HG03196 (cell line): ENCODE data around the gene PRKACA.

Source experiments
- ATAC-seq: cut with Tn5 transposase; IDR thresholded peaks from one replicate; pipeline ENCODE4 v1.9.1; 2021; ENCODE audit not compliant: unreplicated experiment

PRKACA gene

DNA sequence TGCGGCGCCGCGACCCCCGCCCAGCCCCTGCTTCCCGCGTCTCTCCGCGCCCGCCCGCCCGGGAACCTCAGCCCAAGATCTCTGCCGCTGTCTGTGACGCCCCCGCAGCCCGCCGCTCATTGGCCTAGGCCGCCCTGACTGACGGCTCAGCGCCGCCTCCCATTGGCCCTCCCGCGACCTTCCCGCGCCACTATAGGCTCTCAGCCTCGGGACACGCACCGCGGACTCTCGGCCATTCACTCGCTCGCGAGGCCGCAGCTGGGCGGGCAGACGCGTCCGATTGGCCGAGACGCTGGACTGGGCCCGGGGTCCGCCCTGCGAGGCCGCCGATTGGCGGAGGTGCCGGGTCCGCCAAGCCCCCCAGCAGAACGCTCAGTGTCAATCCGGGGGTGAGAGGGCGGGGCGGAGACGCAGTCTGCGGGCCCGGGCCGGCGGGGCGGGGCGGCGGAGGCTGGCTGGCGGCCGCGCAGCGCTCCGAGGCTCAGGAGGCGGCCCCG is at the start of gene PRKACA:
Gene PRKACA, minus strand, starts transcription at position 95 of the 497 bp plus-strand sequence. CDS start 215 bp downstream, outside the sequence.
- ATAC-seq = peak; percentile 87

DNA sequence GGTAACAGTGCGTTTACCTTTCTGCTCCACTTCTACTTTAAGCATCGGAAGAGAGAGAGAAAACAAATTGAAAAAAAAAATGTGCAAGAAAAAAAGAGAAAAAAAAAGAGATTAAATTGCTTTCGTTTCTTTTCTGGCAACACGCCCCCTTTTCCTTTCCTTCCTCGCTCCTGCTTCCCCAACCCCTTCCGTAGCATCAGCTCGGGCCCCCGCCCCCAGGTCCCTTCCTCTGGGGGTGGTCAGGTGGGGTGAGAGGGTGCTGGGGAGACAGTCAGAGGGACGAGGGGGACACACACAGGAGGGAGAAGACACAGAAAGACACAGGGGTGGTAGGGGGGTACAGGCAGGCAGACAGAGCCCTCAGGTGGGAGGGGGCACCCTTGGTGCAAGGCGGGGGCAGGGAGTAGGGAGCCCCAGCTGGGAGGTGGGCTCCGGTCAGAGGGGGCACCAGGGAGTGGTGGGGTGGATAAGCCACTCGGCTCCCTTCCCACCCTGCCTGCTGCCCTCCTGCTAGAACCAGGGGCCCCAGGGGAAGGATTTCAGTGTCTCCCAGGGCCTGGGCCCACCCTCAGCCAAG is 49.5 kb upstream of the PRKACA start:
- no peak for ATAC-seq

DNA sequence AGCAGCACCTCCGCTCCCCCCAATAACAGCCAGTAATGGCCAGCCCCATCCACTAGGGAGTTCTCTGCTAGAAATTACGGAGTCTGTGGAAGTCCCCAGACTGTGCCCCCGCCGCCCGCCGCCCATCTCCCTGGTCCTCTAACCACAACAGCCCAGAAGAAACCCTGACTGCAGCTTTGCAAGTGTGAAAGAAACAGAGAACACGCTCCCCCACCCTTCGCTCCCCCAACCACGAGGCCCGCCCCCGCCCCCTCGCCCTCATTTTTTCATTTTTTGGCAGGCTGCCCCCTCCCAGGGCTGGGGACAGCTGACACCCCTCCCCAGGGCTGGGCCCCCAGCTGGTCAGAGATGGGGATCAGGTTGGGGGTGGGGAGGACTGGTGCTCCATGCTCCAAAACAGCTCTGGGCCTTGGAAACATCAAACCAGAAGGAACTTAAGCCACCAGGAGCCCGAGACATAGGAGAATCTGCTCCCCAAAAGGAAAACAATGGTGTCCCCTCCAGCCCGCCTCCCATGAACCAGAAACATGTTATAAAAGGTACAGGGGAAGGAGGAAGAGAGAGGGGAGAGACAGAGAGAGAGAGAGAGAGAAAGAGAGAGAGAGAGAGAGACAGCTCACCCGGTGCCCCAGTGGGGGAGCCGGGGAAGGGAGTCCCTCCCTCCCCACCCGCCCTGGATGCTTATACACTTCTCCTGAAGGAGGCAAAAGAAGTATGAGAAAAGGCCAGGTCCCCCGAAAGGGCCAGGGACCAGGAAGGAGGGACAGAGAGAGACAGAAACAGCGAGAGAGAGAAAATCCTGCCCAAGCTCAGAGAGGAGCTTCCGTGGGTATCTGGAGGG is 48.6 kb upstream of the PRKACA start:
- no peak for ATAC-seq

DNA sequence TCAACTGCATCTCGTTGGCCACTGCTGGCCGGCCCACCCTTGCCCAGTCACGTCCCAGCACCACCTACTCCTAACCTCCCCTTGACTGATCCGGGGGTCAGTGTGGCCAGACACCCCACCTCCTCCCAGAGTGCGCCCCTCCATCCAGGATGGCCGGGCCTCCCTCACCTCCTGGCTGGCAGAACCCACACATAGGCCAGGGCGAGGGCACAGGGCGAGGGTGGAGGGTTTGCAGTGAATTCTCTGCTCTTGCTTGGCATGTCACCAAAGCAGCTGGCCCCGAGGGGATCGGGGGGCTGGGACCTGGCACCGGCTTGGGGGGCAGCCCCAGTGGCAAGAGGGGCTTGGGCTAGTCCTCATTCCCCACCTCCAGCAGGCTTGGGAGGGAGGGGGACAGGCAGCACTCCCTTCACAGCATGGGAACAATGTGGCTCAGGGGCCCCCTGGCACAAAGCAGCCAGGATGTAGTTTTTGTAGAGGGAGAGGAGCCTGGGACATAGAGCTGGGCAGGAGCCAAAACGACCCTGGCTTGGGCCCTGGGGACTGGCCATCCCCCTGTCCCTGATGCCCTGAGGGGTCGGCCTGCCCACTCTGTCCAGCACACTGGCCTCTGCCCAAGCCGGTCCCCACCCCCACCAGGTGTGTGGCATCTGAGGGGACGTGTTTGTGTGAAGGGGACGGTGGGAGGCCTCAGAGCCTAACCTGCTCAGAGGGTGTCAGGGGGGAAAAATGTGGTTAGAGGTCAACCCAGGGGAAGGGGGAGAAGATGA is 47.3 kb upstream of the PRKACA start:
- no peak for ATAC-seq

DNA sequence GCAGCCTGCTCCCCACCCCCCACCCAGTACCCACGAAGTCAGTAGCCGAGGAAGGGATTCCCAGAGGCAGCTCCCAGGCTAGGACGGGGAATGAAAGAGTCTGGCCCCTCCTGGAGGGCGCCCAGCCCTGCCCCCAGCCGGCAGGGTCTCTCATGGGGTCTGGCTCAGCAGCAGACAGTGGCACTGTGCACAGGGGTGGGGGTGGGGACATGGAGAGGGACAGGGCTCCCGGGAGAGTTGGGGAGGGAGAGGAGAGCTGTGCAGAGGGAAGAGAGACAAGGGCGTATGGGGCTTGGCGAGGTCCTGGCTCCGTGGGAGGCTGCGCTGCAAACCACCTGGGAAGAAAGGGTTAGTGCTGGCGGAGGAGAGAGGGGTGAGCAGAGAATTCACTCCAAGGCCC is 46.5 kb upstream of the PRKACA start:
- no peak for ATAC-seq

DNA sequence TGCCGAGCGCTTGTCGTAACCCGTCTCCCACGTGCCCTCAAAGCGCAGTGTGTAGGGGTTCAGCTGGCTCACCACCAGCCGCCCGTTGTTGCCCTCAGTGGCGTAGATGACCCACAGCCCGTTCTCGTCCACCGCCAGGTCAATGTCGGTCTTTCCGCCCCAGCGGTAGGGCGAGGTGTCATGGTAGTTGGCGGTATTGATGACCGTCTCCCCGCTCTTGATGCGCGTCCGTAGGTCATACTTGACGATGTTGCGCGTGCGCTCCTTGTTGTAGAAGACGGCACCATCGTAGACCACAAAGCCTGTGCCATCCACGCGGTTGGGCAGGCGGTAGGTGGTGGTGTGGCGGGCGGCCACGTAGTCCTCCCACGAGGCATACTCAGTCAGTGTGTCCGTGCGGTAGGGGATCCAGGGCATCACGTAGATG is 45.3 kb upstream of the PRKACA start:
- ATAC-seq = no peak

DNA sequence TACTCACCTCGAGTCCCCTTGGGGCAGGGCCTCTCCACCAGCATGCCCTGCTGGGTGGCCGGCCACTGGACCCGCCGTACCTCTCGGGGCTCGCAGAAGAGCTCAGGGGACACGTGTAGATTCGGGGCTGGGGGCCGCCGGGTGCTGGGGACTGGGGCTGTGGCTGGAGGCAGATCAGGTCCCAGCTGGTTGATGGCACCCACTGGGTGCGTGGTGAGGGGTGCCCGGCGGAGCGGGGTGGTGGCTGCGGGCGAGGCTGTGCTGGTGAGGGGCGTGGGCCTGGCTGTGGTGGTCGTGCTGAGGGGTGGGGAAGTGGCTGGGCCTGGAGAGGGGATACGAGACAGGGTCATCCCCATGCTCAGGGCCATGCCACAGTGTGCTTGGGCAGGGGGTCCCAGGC is 43.7 kb upstream of the PRKACA start:
- ATAC-seq = no peak

DNA sequence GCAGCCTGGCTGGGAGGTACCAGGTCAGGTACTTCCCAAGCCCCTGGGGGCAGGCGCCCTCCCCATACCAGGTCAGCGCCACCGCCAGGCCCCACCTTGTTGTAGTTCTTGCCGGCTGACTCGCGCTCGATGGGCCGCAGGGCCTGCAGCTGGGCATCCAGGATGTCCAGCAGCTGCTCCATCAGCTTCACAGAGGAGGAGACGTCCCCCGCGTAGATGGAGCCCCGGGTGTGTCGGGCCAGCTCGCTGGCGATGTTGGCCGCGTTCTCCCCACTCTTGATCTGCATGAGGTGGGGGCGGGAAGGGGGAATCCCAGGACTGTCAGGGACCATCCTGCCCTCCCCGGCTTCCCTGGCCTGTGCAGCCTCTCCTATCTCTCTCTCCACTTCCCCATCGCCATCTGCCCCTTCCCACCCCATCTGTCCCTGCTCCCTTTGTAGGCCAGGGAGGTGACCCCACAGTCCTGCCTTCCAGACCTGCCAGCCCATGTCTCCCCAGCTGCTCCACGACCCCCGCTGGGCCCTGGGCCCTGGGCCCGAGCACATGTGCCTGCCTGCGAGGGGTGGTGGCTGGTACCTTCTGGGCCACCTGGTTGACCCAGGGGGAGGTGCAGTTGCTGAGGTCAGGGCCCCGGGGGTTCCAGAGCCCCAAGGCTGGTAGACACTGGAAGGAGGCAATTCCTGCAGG is 42.6 kb upstream of the PRKACA start:
- no peak for ATAC-seq

DNA sequence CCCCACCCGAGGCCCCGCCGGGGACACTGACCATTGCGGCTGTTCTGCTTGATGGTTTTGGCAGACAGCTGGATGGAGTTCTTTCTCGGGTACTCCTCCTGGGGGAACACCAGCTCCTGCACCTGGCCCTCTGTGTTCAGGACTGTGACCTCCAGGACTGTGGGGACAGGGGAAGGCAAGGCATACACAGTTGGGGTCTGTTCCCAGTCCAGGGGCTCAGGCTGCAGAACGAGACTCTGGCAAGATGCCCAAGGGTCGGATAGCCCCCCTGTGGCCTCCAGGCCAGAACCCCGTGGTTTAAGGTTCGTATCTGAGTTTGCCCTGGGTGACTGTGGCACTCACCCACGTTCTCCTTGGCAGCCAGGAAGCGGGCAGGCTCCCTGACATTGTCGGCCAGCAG is 41.5 kb upstream of the PRKACA start:
- no peak for ATAC-seq

DNA sequence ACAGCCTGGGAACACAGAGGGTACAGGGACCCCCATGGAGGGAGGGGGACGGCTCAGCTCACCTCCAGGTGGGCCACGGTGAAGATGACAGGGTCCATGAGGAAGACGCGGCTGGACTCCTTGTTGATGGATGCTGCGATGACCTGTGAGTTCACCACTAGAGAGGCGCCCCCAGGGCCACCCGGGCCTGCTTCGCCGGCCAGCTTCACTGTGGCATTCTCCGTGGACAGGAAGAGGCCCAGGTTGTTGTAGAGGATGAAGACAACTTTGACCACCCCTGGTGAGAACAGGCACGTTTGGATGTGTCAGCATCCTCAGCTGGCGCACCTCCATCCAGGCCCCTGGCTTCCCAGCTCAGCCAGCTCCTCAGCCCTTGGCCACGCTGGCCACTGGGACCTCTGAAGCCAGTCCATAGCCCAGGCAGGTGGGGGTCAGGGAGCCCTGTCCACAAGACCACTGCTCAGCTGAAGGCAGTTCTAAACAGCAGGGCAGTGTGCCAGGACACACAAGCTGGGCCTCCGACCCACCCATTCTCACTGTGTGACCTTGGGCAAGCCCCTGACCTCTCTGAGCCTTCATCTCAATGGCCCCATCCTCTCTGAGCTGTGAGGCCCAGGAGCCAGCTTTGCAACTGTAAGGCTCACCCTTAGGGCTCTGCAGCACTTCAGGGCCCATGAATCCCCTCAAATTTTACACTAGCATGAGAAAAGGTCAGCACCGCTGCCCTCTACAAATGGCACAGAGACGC is 40.9 kb upstream of the PRKACA start:
- ATAC-seq = no peak

DNA sequence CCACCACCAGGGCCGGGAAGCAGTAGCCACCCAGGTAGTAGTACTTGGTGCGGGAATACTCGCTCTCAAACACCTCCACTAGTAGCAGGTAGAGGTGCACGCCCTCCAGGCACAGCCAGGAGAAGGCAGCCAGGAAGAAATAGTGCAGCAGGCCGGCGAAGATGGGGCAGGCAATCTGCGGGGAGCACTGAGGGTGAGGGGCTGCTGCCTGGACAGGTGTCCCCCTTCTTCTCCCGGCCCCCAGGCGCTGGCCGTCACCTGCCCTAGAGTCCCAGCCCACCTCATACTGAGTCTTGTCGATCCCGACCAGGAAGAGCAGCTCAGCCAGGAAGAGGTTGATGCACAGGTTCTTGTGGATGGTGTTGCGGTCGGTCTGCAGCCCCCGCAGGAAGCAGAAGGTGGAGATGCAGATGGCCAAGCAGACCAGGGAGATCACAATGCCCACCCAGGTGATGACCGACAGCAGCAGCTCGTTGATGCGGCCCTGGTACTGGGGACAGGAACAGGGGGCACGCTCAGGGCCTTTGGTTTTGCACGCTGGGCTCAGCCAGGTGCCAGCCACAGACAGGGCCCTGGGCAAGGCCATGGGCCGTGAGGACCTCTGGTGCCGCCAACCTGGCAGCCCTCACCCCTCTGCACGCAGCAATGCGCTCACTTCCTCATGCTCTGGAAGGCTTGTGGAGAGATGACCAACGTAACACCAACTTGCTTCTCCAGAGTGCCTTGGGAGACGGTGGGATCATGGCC is 39.6 kb upstream of the PRKACA start:
- ATAC-seq = no peak

DNA sequence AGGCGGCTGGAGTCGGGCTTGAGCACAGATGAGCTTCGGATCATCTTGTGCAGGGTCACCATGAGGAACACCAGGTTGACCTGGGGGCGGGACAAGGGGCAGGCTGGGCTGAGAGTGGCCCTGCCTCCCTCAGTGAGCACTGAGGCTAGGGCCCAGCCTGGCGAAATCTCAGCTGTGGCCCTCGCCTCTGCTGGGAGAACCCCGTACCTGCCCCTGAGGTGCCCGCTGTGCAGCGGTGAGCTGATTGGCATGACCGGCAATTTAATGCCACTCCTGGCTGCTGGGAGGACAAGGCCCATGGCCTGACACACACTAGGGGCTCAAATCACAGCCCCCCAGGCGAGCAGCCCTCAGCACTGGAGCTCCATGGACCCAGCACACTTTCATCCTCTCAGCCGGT is 38.6 kb upstream of the PRKACA start:
- ATAC-seq = no peak

DNA sequence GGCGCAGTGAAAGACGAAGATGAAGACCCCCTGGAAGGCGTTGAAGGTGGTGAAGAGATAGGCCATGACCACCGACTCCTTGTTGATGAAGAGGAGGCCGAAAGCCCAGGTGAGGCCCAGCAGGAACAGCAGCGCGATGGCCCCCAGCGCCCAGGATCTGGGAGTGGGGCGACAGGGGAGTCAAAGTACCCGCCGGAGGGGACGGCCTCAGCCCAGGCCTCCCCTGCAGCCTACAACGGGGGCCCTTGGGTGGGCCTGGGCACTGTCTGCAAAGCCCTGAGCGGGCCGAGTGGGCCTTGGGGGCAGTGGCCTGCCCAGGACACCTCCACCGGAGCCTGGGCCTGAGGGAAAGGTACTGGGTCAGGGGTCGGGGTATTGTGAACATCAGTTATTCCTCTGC is 37.8 kb upstream of the PRKACA start:
- ATAC-seq = no peak

DNA sequence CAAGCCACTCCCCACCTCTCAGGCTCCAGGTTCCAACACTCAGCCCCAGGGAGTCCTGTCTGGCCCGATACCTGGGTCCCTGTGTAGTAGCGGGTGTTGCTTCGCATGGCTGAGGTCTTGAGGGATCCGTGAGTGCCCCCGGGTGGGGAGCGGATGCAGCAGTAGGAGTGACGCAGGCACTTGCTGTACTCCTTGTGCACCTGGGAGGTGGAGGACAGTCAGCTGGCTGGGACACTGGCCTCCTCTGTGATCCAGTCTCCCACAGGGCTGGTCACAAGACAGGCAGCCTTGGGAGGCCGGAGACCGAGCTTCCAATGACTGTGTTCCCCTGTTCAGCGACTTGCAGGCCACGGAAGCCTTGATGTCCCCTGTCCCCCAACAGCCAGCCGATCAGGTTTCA is 35.2 kb upstream of the PRKACA start:
- ATAC-seq = no peak

DNA sequence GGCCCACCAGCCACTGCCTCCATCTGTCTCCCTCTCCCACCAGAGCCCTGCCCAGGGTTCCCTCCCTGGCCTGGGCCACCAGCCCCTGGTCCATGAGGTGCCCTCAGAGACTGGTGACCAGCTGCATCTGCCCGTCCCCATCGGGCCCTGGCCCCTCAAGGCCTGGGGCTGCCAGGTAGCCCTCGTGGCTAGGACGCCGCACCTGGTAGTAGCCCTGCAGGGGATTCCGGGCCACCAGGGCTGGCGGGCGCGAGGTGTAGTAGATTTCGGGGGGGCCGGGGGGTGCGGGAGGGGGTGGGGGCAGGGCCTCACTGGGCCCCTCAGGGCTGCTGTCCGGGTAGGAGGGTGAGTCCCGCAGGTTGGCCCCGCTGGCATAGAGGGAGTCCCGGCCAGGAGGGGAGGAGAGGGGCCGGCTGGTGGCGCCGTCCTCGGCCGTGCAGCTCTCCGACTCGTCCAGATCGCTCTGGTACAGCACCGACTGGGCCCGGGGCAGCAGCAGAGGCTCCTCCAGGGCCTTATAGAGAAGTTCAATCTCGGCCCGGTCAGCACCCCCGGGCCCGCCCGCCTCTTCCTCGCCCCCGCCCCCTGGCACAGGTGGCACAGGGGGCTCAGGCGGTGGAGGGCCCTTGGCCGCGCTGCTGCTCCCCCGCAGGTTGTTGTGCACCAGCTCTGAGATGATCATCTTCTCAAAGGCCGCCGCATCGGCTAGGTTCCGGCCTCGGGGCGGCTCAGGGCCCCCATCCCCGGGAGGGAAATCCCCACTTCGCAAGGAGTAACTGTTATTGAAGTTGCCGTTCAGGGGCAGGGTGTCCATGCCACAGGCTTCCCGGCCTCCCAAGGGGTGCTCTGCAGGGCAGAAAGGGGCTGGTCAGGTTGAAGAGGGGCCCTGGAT is 33.5 kb upstream of the PRKACA start:
- ATAC-seq = no peak

DNA sequence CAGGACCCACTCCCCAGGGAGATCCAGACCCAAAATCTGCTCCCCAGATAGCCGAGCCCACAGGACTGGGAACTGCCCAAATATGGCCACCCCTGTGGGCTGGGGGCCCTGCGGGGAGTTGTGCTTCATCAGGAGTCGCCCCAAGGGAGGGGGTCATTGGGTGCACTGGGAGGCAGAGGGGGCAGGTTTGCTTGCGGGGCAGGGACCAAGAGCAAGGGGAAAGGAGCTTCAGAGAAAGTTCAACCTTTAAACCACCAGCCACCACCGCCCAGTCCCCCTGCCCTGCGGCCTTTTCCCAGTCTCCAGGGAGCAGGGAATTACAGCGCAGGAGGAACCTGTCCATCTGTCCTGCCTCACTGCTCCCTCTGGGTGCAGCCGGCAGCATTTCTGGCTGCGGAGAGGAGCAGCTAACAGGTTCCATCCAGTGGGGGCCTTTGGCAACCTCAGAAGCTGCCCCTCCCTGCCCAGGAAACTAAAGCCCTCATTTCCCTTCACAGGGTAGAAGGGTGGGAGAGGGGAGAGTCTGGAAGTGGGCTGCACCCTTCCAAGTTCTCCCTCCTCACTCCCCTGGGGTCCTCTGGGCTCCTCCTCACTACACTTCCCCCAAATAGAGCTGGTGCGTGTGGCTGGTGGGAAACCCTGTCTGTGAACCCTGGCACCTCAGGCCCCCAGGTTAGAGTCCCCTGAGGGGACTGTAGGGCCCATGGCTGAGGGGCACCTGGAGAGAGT is 32.6 kb upstream of the PRKACA start:
- no peak for ATAC-seq

DNA sequence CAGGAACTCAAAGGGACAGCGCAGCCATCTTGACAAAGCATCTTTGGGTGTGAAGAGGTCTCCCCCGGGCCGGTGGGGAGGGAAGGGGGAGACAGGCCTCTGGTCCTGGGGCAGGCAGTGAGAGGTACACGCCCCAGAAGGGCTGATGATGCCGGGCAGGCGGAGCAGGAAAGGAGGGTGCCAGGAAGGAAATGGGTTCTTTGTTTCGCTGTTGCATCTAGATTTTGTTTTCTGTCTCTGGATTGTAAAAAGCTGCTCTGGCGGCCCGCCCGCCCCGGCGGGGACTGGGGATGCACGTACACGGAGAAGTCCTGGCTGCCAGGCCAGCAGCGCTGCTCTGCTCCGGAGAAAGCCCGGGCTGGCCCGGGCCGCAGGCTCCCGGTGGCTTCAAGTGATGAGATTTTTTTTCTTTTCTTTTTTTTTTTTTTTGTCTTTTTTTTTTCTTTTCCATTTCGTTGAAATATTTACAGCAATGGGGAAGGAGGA is 32.0 kb upstream of the PRKACA start:
- no peak for ATAC-seq
